GM04503 (cell line): ENCODE results near the gene TNFRSF6B.
"Not testable (repeated sequence)": the region's sequence is repeated elsewhere in the genome, so short reads cannot be mapped to it uniquely, and the experiment has no call there.

Experiments used
- DNase-seq: peaks from one replicate; pipeline ENCODE4 v3.0.0-alpha.2; 2012; ENCODE audit warnings: low read depth

Gene TNFRSF6B

GRCh38 chr20:63709149-63709527 is 12.7 kb downstream of the TNFRSF6B start:
- no peak for DNase-seq

GRCh38 chr20:63711085-63711645 is 14.7 kb downstream of the TNFRSF6B start:
- no peak for DNase-seq

- no peak for DNase-seq
These were observed 15.7 kb downstream of the TNFRSF6B start for GRCh38 chr20:63712191-63712590.

- DNase-seq = no peak
These were observed 18.4 kb downstream of the TNFRSF6B start for GRCh38 chr20:63714858-63715257.

- no peak for DNase-seq
These were observed 22.5 kb downstream of the TNFRSF6B start for GRCh38 chr20:63718996-63719395.

GRCh38 chr20:63722967-63723622 is 26.6 kb downstream of the TNFRSF6B start:
- not testable (repeated sequence) for DNase-seq

GRCh38 chr20:63730189-63730733 is 33.8 kb downstream of the TNFRSF6B start:
- DNase-seq = not testable (repeated sequence)

- no peak for DNase-seq
These were observed 35.0 kb downstream of the TNFRSF6B start for GRCh38 chr20:63731410-63731809.

- DNase-seq = no peak
These were observed 36.0 kb downstream of the TNFRSF6B start for GRCh38 chr20:63732118-63733095.

GRCh38 chr20:63733117-63733516 is 36.7 kb downstream of the TNFRSF6B start:
- no peak for DNase-seq

GRCh38 chr20:63733579-63734081 is 37.2 kb downstream of the TNFRSF6B start:
- no peak for DNase-seq

GRCh38 chr20:63734111-63734945 is 37.9 kb downstream of the TNFRSF6B start:
- no peak for DNase-seq

- no peak for DNase-seq
These were observed 38.8 kb downstream of the TNFRSF6B start for GRCh38 chr20:63734946-63735858.

- no peak for DNase-seq
These were observed 39.6 kb downstream of the TNFRSF6B start, which contains the start of gene LIME1 for GRCh38 chr20:63735859-63736718. TSS of gene LIME1 (plus strand) at chr20:63736664. CDS start at chr20:63737550, 886 bp downstream.

- no peak for DNase-seq
These were observed 40.6 kb downstream of the TNFRSF6B start for GRCh38 chr20:63736893-63737694.

GRCh38 chr20:63737695-63737944 is 41.2 kb downstream of the TNFRSF6B start:
- no peak for DNase-seq

- DNase-seq = no peak
These were observed 41.7 kb downstream of the TNFRSF6B start for GRCh38 chr20:63737945-63738686.

- DNase-seq = no peak
These were observed 42.3 kb downstream of the TNFRSF6B start for GRCh38 chr20:63738687-63739129.
